NCI-H146 (cell line): Measurements from ENCODE around the gene HTT.
A peak's percentile ranks its signal among the peaks of the same experiment; 100 is the strongest.
"Not testable (repeated sequence)": the region's sequence is repeated elsewhere in the genome, so short reads cannot be mapped to it uniquely, and the experiment has no call there.

Experiments
- DNase-seq: peaks from one replicate; lab custom pipeline; 2025; lab: John Stamatoyannopoulos, UW

The HTT gene

DNA sequence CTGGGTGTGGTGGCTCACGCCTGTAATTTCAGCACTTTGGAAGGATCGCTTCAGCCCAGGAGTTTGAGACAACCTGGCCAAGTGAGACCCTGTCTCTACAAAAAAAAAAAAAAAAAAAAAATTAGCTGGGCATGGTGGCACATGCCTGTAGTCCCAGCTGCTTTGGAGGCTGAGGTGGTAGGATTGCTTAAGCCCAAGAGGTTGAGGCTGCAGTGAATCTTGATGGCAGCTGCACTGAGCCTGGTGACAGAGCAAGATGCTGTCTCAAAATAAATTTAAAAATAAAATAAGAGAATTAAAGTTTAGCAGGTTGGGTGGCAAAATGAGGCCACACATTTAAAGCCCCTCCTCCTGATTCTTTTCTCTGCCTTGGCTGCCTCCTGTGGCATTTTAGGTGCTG, 47.1 kb downstream of the HTT start:
- no peak for DNase-seq

DNA sequence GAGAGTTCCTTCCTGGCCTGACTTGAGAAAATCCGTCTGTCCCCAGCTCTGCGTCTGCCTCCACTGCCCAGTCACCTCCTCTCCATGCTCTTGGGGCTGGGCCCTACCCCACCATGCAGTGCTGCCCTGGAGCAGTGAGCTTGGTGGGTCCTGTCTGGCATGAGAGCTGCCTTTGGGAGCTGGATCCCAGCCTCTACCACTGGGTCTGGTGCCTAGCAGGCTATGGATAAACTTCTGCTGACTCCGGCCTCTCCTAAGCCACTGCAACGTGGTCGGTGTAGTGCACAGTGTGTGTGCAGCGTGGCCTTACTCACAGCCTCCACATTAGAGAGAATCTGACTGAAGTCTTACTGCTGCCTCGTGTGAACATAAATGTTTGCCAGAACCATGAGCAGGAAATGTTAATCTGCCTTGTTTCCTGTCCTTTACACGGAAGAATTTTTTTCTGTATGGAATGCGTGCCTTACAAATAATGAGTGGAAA, 47.6 kb downstream of the HTT start:
- DNase-seq, result no peak

DNA sequence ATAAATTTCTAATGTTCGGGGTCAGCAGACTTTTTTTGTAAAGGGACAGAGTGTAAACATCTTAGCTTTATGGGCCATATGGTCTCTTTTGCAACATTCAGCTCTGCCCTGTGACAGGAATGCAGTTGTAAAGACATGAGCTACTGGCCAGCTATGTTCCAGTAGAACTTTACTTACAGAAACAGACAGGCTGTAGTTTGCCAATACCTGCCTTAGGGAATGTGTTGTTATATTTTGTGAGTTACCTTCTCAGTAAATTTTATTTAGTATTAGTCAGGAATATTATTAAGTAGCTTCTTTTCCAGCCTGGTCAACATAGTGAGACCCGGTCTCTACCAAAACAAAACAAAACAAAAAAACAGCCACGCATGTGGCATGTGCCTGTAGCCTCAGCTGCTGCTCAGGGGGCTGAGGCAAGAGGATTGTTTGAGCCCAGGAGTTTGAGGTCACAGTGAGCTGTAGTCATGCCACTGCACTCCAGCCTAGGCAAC, 48.7 kb downstream of the HTT start:
- no peak for DNase-seq

DNA sequence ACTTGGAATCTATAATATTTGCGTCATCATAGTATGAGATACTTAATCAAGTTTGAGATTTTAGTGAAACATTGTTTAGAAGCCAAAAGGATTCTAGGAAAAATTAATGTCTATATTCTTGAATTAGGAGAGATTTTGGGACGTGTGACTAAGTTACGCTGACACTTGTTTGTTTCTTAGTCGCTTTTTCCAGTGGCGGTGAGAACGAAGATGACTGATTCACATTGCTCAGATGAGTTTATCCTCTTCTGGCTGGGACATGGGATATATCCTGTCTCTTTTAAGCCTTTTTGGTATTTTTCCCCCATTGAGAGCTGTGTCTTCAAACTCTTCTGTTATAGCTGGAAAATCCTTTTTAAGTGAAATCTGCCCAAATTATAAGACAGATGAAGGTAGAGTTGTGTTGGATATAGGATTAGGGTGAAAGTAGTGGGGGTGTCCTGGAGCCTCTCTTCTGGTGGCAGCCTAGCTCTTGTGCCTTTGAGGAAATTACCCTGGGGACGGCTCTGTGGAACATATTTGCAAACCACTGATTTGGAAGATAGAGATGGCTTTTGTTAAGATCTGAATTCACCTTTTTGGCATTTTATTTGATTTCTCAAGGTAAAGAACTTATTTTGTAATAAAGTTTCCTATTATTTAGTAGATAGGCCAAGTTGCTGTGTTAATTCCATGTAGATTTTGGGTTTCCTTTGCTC, 49.7 kb downstream of the HTT start:
- no peak for DNase-seq

DNA sequence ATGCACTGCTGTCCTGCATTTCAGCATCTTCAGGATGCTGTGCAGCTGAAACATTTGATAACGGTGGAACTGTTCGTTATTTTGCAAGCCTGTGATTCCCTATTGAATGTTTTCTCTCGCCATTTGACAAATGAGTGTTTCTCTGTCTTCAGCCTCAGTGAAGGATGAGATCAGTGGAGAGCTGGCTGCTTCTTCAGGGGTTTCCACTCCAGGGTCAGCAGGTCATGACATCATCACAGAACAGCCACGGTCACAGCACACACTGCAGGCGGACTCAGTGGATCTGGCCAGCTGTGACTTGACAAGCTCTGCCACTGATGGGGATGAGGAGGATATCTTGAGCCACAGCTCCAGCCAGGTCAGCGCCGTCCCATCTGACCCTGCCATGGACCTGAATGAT, 52.6 kb downstream of the HTT start:
- DNase-seq, result no peak

DNA sequence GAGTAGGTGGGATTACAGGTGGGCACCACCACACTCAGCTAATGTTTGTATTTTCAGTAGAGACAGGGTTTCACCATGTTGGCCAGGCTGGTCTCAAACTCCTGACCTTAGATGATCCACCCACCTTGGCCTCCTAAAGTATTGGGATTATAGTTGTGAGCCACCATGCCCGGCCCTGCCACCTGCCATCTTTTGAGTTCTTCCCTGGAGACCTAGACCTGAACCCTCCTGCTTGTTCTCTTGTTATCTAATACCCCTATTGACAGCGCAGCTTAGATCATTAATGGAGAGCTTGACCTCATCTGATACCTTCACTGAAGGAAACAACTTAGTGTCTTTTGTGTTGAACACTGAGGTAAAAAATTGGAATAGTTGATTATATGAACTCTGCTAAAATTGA, 53.6 kb downstream of the HTT start:
- no peak for DNase-seq

DNA sequence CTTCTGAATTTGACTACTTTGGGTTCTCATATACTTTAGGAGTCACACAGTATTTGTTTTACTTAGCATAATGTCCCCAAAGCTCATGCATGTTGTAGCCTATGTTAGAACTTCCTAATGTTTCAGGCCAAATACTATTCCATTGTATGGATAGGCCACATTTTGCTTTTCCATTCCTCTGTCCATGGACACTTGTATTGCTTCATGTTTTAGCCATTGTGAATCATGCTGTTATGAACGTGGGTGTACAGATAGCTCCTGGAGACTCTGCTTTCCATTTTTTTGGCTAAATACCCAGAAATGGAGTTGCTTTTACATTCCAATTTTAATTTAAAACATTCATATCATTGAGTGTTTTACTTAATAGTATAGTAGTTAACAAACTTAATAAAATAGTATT, 54.5 kb downstream of the HTT start:
- DNase-seq, result no peak

DNA sequence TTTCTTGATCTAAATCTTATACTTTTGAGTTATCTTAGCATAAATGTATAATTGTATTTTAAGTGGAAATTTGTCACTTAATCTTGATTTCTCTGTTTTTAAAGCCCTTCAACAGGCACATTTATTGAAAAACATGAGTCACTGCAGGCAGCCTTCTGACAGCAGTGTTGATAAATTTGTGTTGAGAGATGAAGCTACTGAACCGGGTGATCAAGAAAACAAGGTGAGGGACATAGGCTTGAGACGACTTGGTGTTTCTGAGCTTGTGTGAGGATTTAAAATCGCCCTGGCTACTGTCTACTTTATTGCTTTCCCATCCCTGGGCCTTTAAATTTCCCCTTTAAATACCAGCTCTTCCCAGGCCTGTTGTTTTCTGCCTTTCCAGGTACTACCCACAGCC, 55.7 kb downstream of the HTT start:
- DNase-seq, result no peak

DNA sequence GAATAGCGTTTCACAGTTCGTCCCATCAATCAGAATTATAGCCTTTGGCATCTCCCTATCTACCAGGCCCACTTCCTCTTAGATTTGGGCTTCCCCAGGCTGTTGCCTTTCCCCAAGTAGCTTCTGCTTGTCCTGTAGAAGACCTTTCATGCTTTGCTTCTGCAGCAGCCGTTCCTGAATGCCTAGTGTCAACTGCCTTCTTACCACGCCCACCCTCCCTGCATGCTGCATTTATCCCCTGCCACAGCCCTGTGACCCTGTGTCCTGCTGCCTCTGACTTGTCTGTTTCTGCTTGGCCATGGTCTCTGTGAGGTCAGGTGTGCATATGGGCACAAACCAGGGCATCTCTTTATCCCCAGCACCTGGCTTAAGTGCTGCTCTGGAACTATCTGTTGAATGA, 56.3 kb downstream of the HTT start:
- DNase-seq, result no peak

DNA sequence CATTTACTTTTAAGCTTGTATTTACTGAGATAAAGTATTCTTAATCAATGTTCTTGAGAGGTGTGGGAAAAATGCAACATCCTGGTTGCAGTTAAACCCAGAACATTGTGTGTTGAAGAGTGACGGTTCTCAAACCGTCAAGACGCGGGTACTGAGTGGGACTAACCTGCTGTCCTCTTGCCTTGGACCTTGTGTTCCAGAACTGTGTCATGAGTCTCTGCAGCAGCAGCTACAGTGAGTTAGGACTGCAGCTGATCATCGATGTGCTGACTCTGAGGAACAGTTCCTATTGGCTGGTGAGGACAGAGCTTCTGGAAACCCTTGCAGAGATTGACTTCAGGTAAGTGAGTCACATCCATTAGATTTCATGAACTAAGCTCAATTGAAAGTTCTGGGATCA, 59.7 kb downstream of the HTT start:
- no peak for DNase-seq

DNA sequence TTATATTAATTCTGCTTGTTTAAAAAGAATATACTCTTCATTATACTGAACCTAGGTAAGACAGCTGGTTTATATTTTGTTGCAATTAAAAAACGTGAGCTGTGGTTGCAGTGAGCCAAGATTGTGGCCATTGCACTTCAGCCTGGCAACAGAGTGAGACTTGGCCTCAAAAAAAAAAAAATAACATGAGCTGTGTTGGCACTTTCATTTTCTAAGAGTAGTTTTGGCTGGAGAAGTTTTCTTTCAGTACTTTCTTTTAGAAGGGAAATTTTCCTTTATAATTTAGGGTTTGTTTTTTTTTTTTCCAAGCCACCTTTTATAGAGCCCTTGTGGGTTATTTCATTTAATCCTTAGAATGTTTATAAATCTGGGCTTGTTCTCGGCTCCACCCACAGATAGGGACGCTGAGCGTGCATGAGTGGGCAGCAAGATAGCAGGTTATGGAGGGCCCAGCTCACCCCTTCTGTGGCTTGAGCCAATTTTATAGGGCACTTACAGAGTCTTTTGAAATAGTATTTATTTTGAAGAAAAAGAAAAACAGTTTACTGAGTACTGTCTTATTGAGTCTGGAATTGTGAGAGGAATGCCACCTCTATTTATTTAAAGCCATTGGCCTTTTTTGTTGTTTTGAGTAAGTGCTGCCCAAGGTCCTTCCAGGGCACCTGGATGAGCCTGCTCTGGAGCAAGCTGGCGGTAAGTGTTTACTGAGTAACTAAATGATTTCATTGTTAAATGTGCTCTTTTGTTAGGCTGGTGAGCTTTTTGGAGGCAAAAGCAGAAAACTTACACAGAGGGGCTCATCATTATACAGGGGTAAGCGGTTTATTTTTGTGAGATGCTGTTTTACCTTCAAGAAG, 60.9 kb downstream of the HTT start:
- DNase-seq, result no peak

DNA sequence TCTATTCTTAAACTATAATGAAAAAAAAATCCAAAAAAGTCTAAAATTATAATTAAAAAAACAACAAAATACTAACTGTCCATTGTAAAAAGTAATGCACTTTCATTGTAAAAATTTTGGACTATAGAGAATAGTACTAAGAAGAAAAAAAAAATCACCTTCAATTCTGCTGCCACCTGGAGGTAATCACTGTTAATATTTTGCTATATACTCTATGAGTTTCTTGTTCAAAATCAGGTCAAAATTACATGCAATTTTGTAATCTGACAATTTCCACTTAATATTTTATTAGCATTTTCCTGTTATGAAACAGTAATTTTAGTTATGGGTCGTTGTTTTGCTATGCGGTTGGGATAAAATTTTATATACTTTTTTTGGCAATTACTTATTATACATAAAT, 62.0 kb downstream of the HTT start:
- no peak for DNase-seq

DNA sequence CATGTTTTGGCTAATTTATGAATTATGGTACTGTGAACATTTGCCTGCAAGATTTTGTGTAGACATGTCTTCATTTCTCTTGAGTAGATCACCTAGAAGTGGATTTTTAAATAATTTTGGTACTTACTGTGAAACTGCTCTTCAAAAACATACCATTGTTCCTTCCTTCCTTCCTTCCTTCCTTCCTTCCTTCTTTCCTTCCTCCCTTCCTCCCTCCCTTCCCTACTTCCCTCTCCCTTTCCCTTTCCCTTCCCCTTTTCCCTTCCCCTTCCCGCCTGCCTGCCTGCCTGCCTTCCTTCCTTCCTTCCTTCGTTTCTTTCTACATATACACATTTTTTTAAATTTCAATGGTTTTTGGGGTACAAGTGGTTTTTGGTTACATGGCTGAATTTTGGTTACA, 63.4 kb downstream of the HTT start:
- no peak for DNase-seq

DNA sequence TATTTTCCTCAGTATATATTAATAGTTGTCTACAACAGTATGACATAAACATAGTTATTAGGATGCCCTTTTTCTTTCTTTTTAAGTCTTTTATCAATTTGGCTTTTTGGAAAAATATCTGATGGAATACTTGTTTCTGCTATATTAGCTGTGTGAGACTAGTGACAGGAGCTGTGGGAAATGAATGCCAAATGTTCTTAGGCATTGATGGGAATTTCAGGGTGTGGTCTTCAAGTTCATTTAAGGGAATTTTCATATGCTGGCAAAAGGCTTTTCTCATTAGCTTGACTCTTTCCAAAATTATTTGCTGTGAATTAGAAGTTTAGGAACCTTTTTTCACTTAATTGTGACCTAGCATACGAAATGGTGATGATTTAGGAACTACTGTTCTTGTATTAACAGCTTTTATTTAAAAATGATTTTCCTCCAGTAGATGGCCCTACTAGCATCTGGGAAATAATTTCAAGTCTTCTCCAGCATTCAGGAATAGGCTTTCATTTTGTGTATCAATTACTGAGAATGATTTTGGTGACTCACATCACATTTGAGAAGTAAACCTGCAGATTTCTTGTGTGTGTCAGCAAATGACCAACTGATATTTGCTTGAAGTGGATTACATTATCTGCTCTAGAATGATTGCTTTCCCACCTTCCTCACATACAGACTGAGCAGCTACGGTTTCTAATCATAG, 70.9 kb downstream of the HTT start:
- no peak for DNase-seq

DNA sequence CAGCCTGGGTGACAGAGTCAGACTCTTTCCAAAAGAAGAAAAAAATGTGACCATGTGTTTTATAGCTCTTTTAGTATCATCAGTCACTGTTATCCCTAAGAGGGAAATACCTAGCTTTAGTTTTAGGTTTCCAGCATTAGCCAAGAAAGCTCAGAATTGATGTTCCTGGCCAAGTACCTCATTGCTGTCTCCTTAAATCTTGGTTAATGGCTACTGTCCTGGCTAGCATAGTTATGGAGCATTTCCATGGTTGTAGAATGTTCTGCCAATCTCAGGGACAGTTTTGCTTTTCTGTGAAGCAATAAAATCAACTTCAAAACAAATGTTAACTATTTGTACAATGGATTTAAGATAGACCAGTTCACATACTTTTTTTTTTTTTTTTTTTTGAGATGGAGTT, 74.4 kb downstream of the HTT start:
- DNase-seq, result no peak

DNA sequence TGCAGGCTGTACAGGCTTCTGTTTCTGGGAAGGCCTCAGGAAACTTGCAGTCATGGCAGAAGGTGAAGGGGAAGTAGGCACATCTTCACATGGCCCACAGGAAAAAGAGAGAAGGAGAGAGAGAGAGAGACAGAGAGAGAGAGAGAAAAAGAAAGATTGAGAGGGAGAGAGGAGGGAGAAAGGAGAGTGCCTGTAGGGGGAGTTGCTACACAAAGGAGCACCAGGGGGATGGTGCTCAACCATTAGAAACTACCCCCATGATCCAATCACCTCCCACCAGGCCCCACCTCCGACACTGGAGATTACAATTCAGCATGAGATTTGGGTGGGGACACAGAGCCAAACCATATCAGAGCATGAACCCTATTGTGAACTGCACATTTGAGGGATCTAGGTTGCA, 76.8 kb downstream of the HTT start:
- not testable (repeated sequence) for DNase-seq

DNA sequence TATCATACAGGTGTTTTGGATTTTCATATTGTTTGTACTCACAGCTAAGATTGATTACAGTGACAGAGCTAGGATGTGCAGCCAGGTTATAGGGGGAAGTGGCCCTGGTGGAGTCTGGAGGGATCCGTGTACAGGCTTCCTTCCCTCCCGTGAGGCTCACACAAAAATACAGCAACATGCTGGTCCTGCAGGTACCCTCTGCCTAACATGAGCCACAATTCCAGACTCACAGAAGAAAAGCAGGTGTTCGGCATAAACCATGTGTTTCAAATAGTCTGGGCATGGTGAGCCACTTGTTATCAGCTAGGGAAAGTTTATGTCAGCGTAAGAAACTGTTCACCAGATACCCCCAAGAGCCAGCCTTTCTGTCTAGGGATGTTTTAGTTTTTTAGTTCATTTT, 82.9 kb downstream of the HTT start:
- no peak for DNase-seq

DNA sequence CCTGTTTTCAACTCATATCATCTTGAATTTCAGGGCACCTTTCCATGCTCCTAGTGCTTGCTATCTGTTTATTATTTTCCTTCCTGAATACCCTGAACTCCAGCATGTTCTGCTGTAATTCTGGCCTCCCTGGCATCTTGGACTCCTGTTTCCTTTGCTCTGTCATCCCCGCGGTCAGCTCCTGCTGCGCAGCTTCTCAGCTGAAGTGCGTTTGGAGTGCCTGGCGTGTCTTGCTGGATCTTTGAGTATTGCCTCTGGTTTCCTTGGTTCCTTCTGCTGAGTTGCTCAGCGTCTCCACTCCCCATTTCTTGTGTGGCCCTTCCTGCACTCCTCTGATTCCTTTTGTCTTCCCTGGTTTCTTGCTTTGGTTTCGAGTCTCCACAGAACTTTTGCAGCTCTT, 84.4 kb downstream of the HTT start:
- DNase-seq, result no peak

DNA sequence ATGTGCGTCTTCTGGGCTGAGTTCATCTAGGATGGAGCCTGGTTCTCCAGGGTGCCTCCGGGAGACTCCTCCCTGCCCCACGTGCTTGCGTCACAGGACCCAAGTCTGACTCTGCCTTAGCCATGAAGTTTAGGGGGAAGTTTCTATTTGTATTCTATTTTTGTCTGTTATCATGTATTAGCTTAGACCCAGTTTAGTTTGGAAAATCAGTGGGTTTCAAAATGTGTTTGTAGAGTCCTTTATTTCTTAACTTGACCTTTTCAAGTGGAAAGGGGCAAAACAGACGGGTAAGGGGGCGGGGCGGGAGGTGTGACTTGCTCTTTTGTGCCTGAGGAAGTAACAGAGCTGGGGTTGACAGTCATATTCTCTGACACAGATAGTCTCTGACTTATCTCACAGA, 86.0 kb downstream of the HTT start:
- DNase-seq, result no peak

DNA sequence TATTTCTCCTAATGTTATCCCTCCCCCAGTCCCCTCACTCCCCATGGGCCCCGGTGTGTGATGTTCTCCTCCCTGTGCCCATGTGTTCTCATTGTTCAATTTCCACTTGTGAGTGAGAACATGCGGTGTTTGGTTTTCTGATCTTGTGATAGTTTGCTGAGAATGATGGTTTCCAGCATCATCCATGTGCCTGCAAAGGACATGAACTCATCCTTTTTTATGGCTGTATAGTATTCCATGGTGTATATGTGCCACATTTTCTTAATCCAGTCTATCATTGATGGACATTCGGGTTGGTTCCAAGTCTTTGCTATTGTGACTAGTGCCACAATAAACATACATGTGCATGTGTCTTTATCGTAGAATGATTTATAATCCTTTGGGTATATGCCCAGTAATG, 86.6 kb downstream of the HTT start:
- DNase-seq, result not testable (repeated sequence)

DNA sequence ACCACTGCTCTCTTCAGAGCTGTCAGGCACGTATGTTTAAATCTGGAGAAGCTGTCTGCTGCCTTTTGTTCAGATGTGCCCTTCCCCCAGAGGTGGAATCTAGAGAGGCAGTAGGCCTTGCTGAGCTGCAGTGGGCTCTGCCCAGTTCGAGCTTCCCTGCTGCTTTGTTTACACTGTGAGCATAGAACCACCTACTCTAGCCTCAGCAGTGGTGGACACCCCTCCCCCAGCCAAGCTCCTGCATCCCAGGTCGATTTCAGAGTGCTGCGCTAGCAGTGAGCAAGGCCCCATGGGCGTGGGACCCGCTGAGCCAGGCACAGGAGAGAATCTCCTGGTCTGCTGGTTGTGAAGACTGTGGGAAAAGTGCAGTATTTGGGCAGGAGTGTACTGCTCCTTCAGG, 92.0 kb downstream of the HTT start:
- not testable (repeated sequence) for DNase-seq

DNA sequence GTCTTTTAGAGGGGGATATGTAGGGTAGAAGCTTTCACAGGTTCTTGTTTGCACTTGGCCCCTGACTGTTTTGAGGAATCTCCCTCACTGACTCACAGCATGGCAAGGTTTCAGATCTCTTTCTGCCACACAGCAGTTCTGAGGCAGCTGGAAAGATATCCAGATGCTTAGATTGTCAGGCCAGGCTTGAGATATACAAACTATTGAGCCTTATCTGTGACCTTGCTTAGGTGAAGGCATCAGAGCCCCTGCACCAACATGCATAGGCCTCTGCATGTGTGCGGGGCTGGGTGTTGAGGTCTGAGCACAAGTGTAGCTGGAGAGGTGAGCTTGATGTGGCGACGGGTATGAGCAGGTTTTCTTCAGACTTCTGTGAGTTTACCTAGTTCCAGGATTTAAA, 93.5 kb downstream of the HTT start:
- DNase-seq, result peak; percentile 21
